ENCODE data around the gene PAM16.

GRCh38 chr16:4327386-4328045 lies 23.6 kb downstream of the PAM16 start:
- TF ChIP-seq, protein P1, sequence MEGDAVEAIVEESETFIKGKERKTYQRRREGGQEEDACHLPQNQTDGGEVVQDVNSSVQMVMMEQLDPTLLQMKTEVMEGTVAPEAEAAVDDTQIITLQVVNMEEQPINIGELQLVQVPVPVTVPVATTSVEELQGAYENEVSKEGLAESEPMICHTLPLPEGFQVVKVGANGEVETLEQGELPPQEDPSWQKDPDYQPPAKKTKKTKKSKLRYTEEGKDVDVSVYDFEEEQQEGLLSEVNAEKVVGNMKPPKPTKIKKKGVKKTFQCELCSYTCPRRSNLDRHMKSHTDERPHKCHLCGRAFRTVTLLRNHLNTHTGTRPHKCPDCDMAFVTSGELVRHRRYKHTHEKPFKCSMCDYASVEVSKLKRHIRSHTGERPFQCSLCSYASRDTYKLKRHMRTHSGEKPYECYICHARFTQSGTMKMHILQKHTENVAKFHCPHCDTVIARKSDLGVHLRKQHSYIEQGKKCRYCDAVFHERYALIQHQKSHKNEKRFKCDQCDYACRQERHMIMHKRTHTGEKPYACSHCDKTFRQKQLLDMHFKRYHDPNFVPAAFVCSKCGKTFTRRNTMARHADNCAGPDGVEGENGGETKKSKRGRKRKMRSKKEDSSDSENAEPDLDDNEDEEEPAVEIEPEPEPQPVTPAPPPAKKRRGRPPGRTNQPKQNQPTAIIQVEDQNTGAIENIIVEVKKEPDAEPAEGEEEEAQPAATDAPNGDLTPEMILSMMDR (IDR thresholded peaks at IDR 0.05; ENCODE audit: low read depth, low read length, poor library complexity, severe bottlenecking): no peak
- no peak for TF ChIP-seq EZH2phosphoT487 (IDR thresholded peaks at IDR 0.05; ENCODE audit: borderline replicate concordance, low read length)
